Vagina (tissue), 2 donors: ENCODE data around the gene SEMA5B. TPM values are rescaled to one million over a fixed set of nuclear protein-coding genes. Genes with fewer than 3 reads are reported as not detected.

Experiments
- DNase-seq, 2 donors: peaks; one replicate each; pipeline ENCODE4 v3.0.0-alpha.2; 2017; ENCODE audit errors: extremely low spot score in 2 of 2
- H3K27ac ChIP-seq: fragments of 200-600 bp; sonication (generic); one replicate; pipeline ENCODE4 v1.5.1; 2019
- H3K27me3 ChIP-seq: fragments of 200-600 bp; sonication (generic); one replicate; pipeline ENCODE4 v1.5.1; 2019
- H3K36me3 ChIP-seq, 2 donors: fragments of 200-600 bp; sonication (generic); one replicate each; pipeline ENCODE4 v1.5.1; 2017 to 2019
- H3K4me1 ChIP-seq: fragments of 200-600 bp; sonication (generic); one replicate; pipeline ENCODE4 v1.5.1; 2019
- H3K4me3 ChIP-seq, 2 donors: fragments of 200-600 bp; sonication (generic); 1 replicate in 1 of 2; 2 replicates in 1 of 2; pipeline ENCODE4 v1.5.1; 2016 to 2019
- H3K9me3 ChIP-seq: fragments of 200-600 bp; sonication (generic); one replicate; pipeline ENCODE4 v1.5.1; 2019
- CTCF ChIP-seq, 3 experiments: fragments of 450-650 bp in 2 of 3; fragments of 200-600 bp in 1 of 3; sonication (generic) in 1 of 3; IDR thresholded peaks; one replicate each; pipeline ENCODE4 v1.5.1; 2017 to 2019; ENCODE audit warnings: antibody characterized with exemption in 3 of 3, mild to moderate bottlenecking in 2 of 3, moderate library complexity in 2 of 3
- POLR2A ChIP-seq, 2 donors: fragments of 450-650 bp; IDR thresholded peaks; one replicate each; pipeline ENCODE4 v1.6.1; 2017; ENCODE audit warnings: antibody characterized with exemption in 2 of 2, mild to moderate bottlenecking in 2 of 2, moderate library complexity in 2 of 2
- POLR2AphosphoS5 ChIP-seq, 2 donors: sonication (generic); formaldehyde crosslinking; IDR thresholded peaks; one replicate each; pipeline ENCODE4 v1.9.0; 2017; ENCODE audit warnings: antibody characterized with exemption in 2 of 2, mild to moderate bottlenecking in 2 of 2, low read depth in 1 of 2; ENCODE audit not compliant: insufficient read depth in 1 of 2
- intact Hi-C: fragments of 100-400 bp; cut with DNase I; formaldehyde crosslinking; loops from one replicate; pipeline ENCODE4 v1.15.1; 2023
- total RNA-seq: library from RNA; depleted of rRNA; stranded (reverse); fragments of >200 nt; gene quantifications from one replicate; pipeline ENCODE4 v1.2.3, GENCODE V29; 2016

Gene SEMA5B
- total RNA-seq, 1 donor from 2014 or later: 0.25 TPM

GRCh38 chr3:122943828-122944190, 83.8 kb downstream of the SEMA5B start:
- H3K27ac ChIP-seq: no peak overlapping the region
- intact Hi-C loops: loop anchor here (5.0 kb wide), 1 partner anchor 83 kb away; the partner anchor contains the start of gene SEMA5B
- no peak for DNase-seq

GRCh38 chr3:122942937-122943827, 84.4 kb downstream of the SEMA5B start:
- H3K27me3 ChIP-seq: no peaks in the 10 kb centered on the region
- DNase-seq: no peak
- no peak overlapping the region for H3K27ac ChIP-seq
- H3K4me1 ChIP-seq: no peaks in the 10 kb centered on the region
- peak; percentile 23 to 43 (median 40) for TF ChIP-seq CTCF (IDR thresholded peaks at IDR 0.05)
- TF ChIP-seq POLR2AphosphoS5 (IDR thresholded peaks at IDR 0.05; ENCODE audit: insufficient read depth in 1 of 2, low read depth in 1 of 2): no peak
- TF ChIP-seq POLR2A (IDR thresholded peaks at IDR 0.05): no peak
- H3K9me3 ChIP-seq: no peaks in the 10 kb centered on the region
- H3K36me3 ChIP-seq: no peaks in the 10 kb centered on the region
- intact Hi-C loops: loop anchor here (5.0 kb wide), 1 partner anchor 84 kb away; the partner anchor contains the start of gene SEMA5B
- H3K4me3 ChIP-seq: no peak overlapping the region

More at GRCh38 chr3:122943828-122944190, 83.8 kb downstream of the SEMA5B start:
- no peak for TF ChIP-seq CTCF (IDR thresholded peaks at IDR 0.05)
- no peak for TF ChIP-seq POLR2AphosphoS5 (IDR thresholded peaks at IDR 0.05; ENCODE audit: insufficient read depth in 1 of 2, low read depth in 1 of 2)
- TF ChIP-seq POLR2A (IDR thresholded peaks at IDR 0.05): no peak
- Histone ChIP-seq H3K27me3 (no peaks in the 10 kb centered on the region), H3K36me3 (no peaks in the 10 kb centered on the region), H3K4me1 (no peaks in the 10 kb centered on the region), H3K4me3 (no peak overlapping the region), H3K9me3 (no peaks in the 10 kb centered on the region)

- Histone ChIP-seq H3K27me3 (no peaks in the 10 kb centered on the region), H3K36me3 (no peaks in the 10 kb centered on the region), H3K4me3 (no peak overlapping the region), H3K4me1 (no peaks in the 10 kb centered on the region), H3K9me3 (no peaks in the 10 kb centered on the region), H3K27ac (no peak overlapping the region)
- no peak for DNase-seq
- TF ChIP-seq POLR2AphosphoS5 (IDR thresholded peaks at IDR 0.05; ENCODE audit: insufficient read depth in 1 of 2, low read depth in 1 of 2) (no peak), POLR2A (IDR thresholded peaks at IDR 0.05) (no peak), CTCF (IDR thresholded peaks at IDR 0.05) (no peak)
- intact Hi-C loops: loop anchor here (5.0 kb wide), 1 partner anchor 85 kb away; the partner anchor contains the start of gene SEMA5B
These were observed 85.3 kb downstream of the SEMA5B start for GRCh38 chr3:122942239-122942638.

- DNase-seq: no peak
- TF ChIP-seq CTCF (IDR thresholded peaks at IDR 0.05): no peak
- no peak for TF ChIP-seq POLR2AphosphoS5 (IDR thresholded peaks at IDR 0.05; ENCODE audit: insufficient read depth in 1 of 2, low read depth in 1 of 2)
- TF ChIP-seq POLR2A (IDR thresholded peaks at IDR 0.05): no peak
- Histone ChIP-seq H3K9me3 (no peaks in the 10 kb centered on the region), H3K36me3 (no peaks in the 10 kb centered on the region), H3K27ac (no peak overlapping the region), H3K4me3 (no peak overlapping the region), H3K27me3 (no peaks in the 10 kb centered on the region), H3K4me1 (no peaks in the 10 kb centered on the region)
- intact Hi-C loops: loop anchor here (5.0 kb wide), 1 partner anchor 86 kb away; the partner anchor contains the start of gene SEMA5B
These were observed 86.0 kb downstream of the SEMA5B start for GRCh38 chr3:122941228-122942206.
